HepG2 (cell line): ENCODE results near the gene PHACTR1. TPM values are rescaled to one million over a fixed set of nuclear protein-coding genes. Genes with fewer than 3 reads are reported as not detected.

ENCODE experiments used
- ATAC-seq: fragments of 200-7000 bp; cut with Tn5 transposase; 3 replicates; pipeline ENCODE4 v1.9.1; 2020; ENCODE audit warnings: mild to moderate bottlenecking, moderate library complexity
- BruUV-seq: library from RNA; stranded (reverse); fragments of 400-500 nt; replicated peaks from 2 replicates; lab custom pipeline; 2021; lab: Mats Ljungman, UMichigan
- CTCF ChIA-PET: fragments of 300-600 bp; formaldehyde crosslinking; extraction: SDS; loops from one replicate; lab custom pipeline; 2021; ENCODE audit warnings: low total read pairs, inconsistent platforms, low intra/inter-chr PET ratio; lab: Yijun Ruan, JAX
- POLR2A ChIA-PET: fragments of 350-600 bp; sonication (Branson Sonifier 250); formaldehyde crosslinking; loops from one replicate; lab custom pipeline; 2020; ENCODE audit warnings: antibody characterized with exemption, inconsistent platforms; lab: Yijun Ruan, JAX
- DNase-seq: peaks from one replicate; pipeline ENCODE4 v3.0.0-alpha.2; 2015; ENCODE audit warnings: low spot score
- FAIRE-seq: peaks from 3 replicates; lab custom pipeline; 2011; peaks lifted over from hg19 to GRCh38; lab: Jason Lieb, UNC
- H2AFZ ChIP-seq: one replicate; pipeline ENCODE4 v1.6.1; 2011; ENCODE audit warnings: low read length, inconsistent platforms
- H3K27ac ChIP-seq: fragments of 300-600 bp; 3 replicates; pipeline ENCODE4 v1.8.0; 2011; ENCODE audit warnings: mixed run types, mild to moderate bottlenecking, mixed read lengths, low read length, inconsistent platforms; ENCODE audit not compliant: insufficient read depth; ENCODE audit errors: extremely low read length
- H3K27me3 ChIP-seq, 2 experiments: fragments of 200-600 bp in 1 of 2; 2 replicates in 1 of 2; 3 replicates in 1 of 2; pipeline versions ENCODE4 v1.6.0 to v1.8.0; 2011; ENCODE audit warnings: low read length in 2 of 2, mild to moderate bottlenecking in 2 of 2, moderate library complexity in 2 of 2, inconsistent platforms in 1 of 2; ENCODE audit not compliant: insufficient read depth in 2 of 2, control insufficient read depth in 1 of 2
- H3K36me3 ChIP-seq, 2 experiments: fragments of 200-600 bp in 1 of 2; replicated peaks in 1 of 2; 2 replicates in 1 of 2; 3 replicates in 1 of 2; pipeline versions ENCODE4 v1.5.1 to v1.8.0; 2011; ENCODE audit warnings: low read length in 2 of 2, inconsistent platforms in 1 of 2; ENCODE audit not compliant: insufficient read depth in 2 of 2, control insufficient read depth in 1 of 2
- H3K4me1 ChIP-seq: 2 replicates; pipeline ENCODE4 v1.5.1; 2012; ENCODE audit warnings: low read length, inconsistent platforms; ENCODE audit not compliant: insufficient read depth
- H3K4me2 ChIP-seq: 2 replicates; pipeline ENCODE4 v1.6.0; 2011; ENCODE audit warnings: low read depth, low read length, inconsistent platforms
- H3K4me3 ChIP-seq, 3 experiments: fragments of 200-600 bp in 1 of 3; sonication (generic), shearing (Covaris generic) in 1 of 3; replicated peaks in 1 of 3; 2 replicates each; pipeline ENCODE4 v1.5.1; 2011 to 2016; ENCODE audit warnings: low read length in 3 of 3, inconsistent platforms in 2 of 3, low read depth in 2 of 3, mild to moderate bottlenecking in 2 of 3, control low read depth in 1 of 3, mixed read lengths in 1 of 3; ENCODE audit not compliant: insufficient read depth in 1 of 3
- H3K79me2 ChIP-seq: one replicate; pipeline ENCODE4 v1.6.1; 2011; ENCODE audit warnings: low read length, inconsistent platforms; ENCODE audit not compliant: insufficient read depth
- H3K9ac ChIP-seq: 2 replicates; pipeline ENCODE4 v1.6.0; 2011; ENCODE audit warnings: mild to moderate bottlenecking, low read depth, low read length, inconsistent platforms; ENCODE audit not compliant: insufficient read depth
- H3K9me3 ChIP-seq: 2 replicates; pipeline ENCODE4 v1.5.1; 2012; ENCODE audit warnings: mild to moderate bottlenecking, low read length
- H4K20me1 ChIP-seq: 2 replicates; pipeline ENCODE4 v1.6.0; 2011; ENCODE audit warnings: inconsistent platforms, mild to moderate bottlenecking, low read length, moderate library complexity; ENCODE audit not compliant: insufficient read depth
- ADNP ChIP-seq: sonication (generic); formaldehyde crosslinking; IDR thresholded peaks from 2 replicates; pipeline ENCODE4 v1.4.0; 2020; ENCODE audit warnings: missing genetic modification reagents
- CBX5 ChIP-seq: sonication (generic); formaldehyde crosslinking; IDR thresholded peaks from 2 replicates; pipeline ENCODE4 v1.4.0; 2020; ENCODE audit warnings: missing genetic modification reagents, borderline replicate concordance
- KLF15 ChIP-seq: sonication (generic); formaldehyde crosslinking; IDR thresholded peaks from 2 replicates; pipeline ENCODE4 v1.8.1; 2023; ENCODE audit warnings: borderline replicate concordance, mild to moderate bottlenecking, inconsistent platforms, missing genetic modification reagents, mixed read lengths
- MAZ ChIP-seq, 2 experiments: sonication (generic) in 1 of 2; formaldehyde crosslinking in 1 of 2; IDR thresholded peaks; 2 replicates each; pipeline versions ENCODE4 v1.5.0 to v1.6.1; 2012 to 2020; ENCODE audit warnings: low read depth in 2 of 2, mild to moderate bottlenecking in 2 of 2, borderline replicate concordance in 1 of 2, improper control_type of control experiment in 1 of 2, low read length in 1 of 2, missing genetic modification reagents in 1 of 2, moderate library complexity in 1 of 2
- MTF2 ChIP-seq: sonication (generic); formaldehyde crosslinking; IDR thresholded peaks from 2 replicates; pipeline ENCODE4 v1.5.0; 2020; ENCODE audit warnings: missing genetic modification reagents, borderline replicate concordance
- NCOA2 ChIP-seq: sonication (generic); formaldehyde crosslinking; IDR thresholded peaks from 2 replicates; pipeline ENCODE4 v1.8.0; 2022; ENCODE audit warnings: inconsistent platforms
- SCMH1 ChIP-seq: sonication (generic); formaldehyde crosslinking; IDR thresholded peaks from 2 replicates; pipeline ENCODE4 v1.9.0; 2021; ENCODE audit warnings: missing genetic modification reagents, mild to moderate bottlenecking, borderline replicate concordance
- TBP ChIP-seq: sonication (generic); formaldehyde crosslinking; IDR thresholded peaks from 2 replicates; pipeline ENCODE4 v1.5.0; 2020; ENCODE audit warnings: missing genetic modification reagents
- ZFP1 ChIP-seq: IDR thresholded peaks from 2 replicates; pipeline ENCODE4 v1.6.1; 2016
- ZFP41 ChIP-seq: sonication (generic); formaldehyde crosslinking; IDR thresholded peaks from 2 replicates; pipeline ENCODE4 v1.4.0; 2020; ENCODE audit warnings: mild to moderate bottlenecking, missing genetic modification reagents, borderline replicate concordance
- ZNF460 ChIP-seq: sonication (generic); formaldehyde crosslinking; IDR thresholded peaks from 2 replicates; pipeline ENCODE4 v1.5.1; 2020; ENCODE audit warnings: missing genetic modification reagents, mild to moderate bottlenecking, borderline replicate concordance
- ZNF660 ChIP-seq: sonication (generic); formaldehyde crosslinking; IDR thresholded peaks from 2 replicates; pipeline ENCODE4 v1.5.1; 2020; ENCODE audit warnings: mild to moderate bottlenecking, low read depth, missing genetic modification reagents, borderline replicate concordance
- ZNF670 ChIP-seq: sonication (generic); formaldehyde crosslinking; IDR thresholded peaks from 2 replicates; pipeline ENCODE4 v1.8.0; 2022; ENCODE audit warnings: mild to moderate bottlenecking, missing genetic modification reagents, borderline replicate concordance
- ZNF780A ChIP-seq: sonication (generic); formaldehyde crosslinking; IDR thresholded peaks from 2 replicates; pipeline ENCODE4 v1.8.0; 2022; ENCODE audit warnings: mild to moderate bottlenecking, missing genetic modification reagents, moderate library complexity
- ZSCAN30 ChIP-seq: sonication (generic); formaldehyde crosslinking; IDR thresholded peaks from 2 replicates; pipeline ENCODE4 v1.5.0; 2020; ENCODE audit warnings: mild to moderate bottlenecking, missing genetic modification reagents
- WGBS: methylation state at CpG from one replicate; pipeline ENCODE4 v1.1.6; 2017; ENCODE audit warnings: low lambda C conversion rate; 5-methylcytosine and 5-hydroxymethylcytosine counted together
- in situ Hi-C: cut with HindIII; loops from 2 replicates; pipeline ENCODE4 v1.10.0; 2017; ENCODE audit warnings: low pct_unique_long_range_greater_than_20kb; ENCODE audit not compliant: extremely low pct_ligation_motif_present
- intact Hi-C: fragments of 100-400 bp; cut with micrococcal nuclease; formaldehyde crosslinking; loops from one replicate; pipeline ENCODE4 v1.10.0; 2022; ENCODE audit not compliant: unreplicated experiment
- polyA plus RNA-seq, 8 experiments: library from polyadenylated mRNA; depleted of rRNA in 3 of 8; stranded (reverse) in 7 of 8; unstranded in 1 of 8; fragments of >200 nt; fragmentation: Illumina TruSeq in 4 of 8; extraction: Trizol in 4 of 8; gene quantifications; 2 replicates each; pipeline versions ENCODE4 v1.2.1 to v1.2.3, GENCODE V29; 2011 to 2016; ENCODE audit warnings: low read depth in 4 of 8, missing spikeins in 1 of 8, mixed read lengths in 1 of 8; ENCODE audit not compliant: insufficient read depth in 1 of 8
- total RNA-seq, 5 experiments: library from RNA; depleted of rRNA; stranded (reverse); fragments of >200 nt; fragmentation: Illumina TruSeq; extraction: Trizol; gene quantifications; 2 replicates each; pipeline ENCODE4 v1.2.3, GENCODE V29; 2016; ENCODE audit warnings: low read depth in 1 of 5

PHACTR1 gene
- total and polyA plus RNA-seq, 2 of the 13 experiments (the other 11 are each of a cell fraction or from before 2014, with no cell fraction given), result 0.09 TPM; not detected in 1

DNA sequence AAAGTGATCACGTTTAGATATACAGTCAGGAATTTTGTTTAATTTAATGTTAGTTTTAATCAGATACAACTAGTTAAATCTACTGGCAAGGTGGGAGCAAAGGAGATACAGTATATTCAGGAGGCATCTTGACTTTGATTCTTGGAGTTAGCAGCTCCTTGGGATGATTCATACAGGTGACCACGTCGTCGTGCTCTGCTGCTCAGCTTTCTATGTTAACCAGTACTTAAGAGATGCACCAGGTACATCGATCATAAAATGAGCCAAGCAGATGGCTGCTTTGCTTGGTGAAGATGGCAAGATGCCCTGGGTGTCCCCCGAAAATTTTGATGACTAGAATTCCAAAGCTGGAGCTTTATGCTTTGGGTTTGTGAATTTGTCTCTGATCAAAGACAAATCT, 547.1 kb downstream of the PHACTR1 start:
- ATAC-seq, result no peak
- H3K79me2 ChIP-seq, result no peaks in the 10 kb centered on the region
- H3K9ac ChIP-seq, result no peak overlapping the region
- no peak for FAIRE-seq
- no TSS peak for BruUV-seq
- no peak overlapping the region for H2AFZ ChIP-seq
- H3K27ac ChIP-seq, result no peak overlapping the region
- no peak for TF ChIP-seq MAZ (IDR thresholded peaks at IDR 0.05; ENCODE audit: borderline replicate concordance, low read depth, low read length)
- TF ChIP-seq MAZ (CRISPR knock-in tag; IDR thresholded peaks at IDR 0.05; ENCODE audit: low read depth), result no peak
- TF ChIP-seq ZNF660 (CRISPR knock-in tag), result no peak
- no peak for TF ChIP-seq ADNP (CRISPR knock-in tag)
- no peak for TF ChIP-seq ZFP41 (CRISPR knock-in tag)
- TF ChIP-seq MTF2 (CRISPR knock-in tag), result no peak
- no peak for TF ChIP-seq ZFP1 (CRISPR knock-in tag)
- no peak for TF ChIP-seq ZNF460 (CRISPR knock-in tag)
- no peak for TF ChIP-seq ZNF670 (CRISPR knock-in tag)
- TF ChIP-seq SCMH1 (CRISPR knock-in tag), result no peak
- TF ChIP-seq, all 625 proteins: peak for 0
- no peak for DNase-seq
- Histone ChIP-seq H3K4me2 (no peak overlapping the region), H3K4me3 (no peak overlapping the region), H3K27me3 (no peaks in the 10 kb centered on the region), H3K4me1 (no peaks in the 10 kb centered on the region), H3K36me3 (no peaks in the 10 kb centered on the region), H3K9me3 (no peaks in the 10 kb centered on the region), H4K20me1 (no peaks in the 10 kb centered on the region)
- 51% methylated on average over 6 of the region's 6 CpGs for WGBS
- in situ Hi-C loops (no loop called here), intact Hi-C loops (no loop called here)
- POLR2A ChIA-PET, result no interaction called here
- CTCF ChIA-PET, result no interaction called here

- no peak overlapping the region for H3K27ac ChIP-seq
- no peak overlapping the region for H3K9ac ChIP-seq
- intact Hi-C loops, result no loop called here
- H3K9me3 ChIP-seq, result no peaks in the 10 kb centered on the region
- H2AFZ ChIP-seq, result no peak overlapping the region
- no peak for TF ChIP-seq CBX5
- no peak for TF ChIP-seq ZSCAN30 (CRISPR knock-in tag)
- no peak for TF ChIP-seq TBP (CRISPR knock-in tag)
- TF ChIP-seq ZNF780A (CRISPR knock-in tag), result no peak
- TF ChIP-seq NCOA2 (CRISPR knock-in tag), result no peak
- TF ChIP-seq KLF15 (CRISPR knock-in tag), result no peak
- H4K20me1 ChIP-seq, result no peaks in the 10 kb centered on the region
- no peak for ATAC-seq
- CTCF ChIA-PET, result no interaction called here
- DNase-seq, result no peak
- in situ Hi-C loops, result no loop called here
- POLR2A ChIA-PET, result no interaction called here
- no TSS peak for BruUV-seq
- no peak overlapping the region for H3K4me2 ChIP-seq
- no peaks in the 10 kb centered on the region for H3K27me3 ChIP-seq
- no peaks in the 10 kb centered on the region for H3K36me3 ChIP-seq
- no peak for FAIRE-seq
- H3K4me1 ChIP-seq, result peaks cover 10% of the 10 kb centered on the region
- no peaks in the 10 kb centered on the region for H3K79me2 ChIP-seq
- no peak overlapping the region for H3K4me3 ChIP-seq
- 35% methylated on average over 2 of the region's 2 CpGs for WGBS
Observed at GRCh38 chr6:13267142-13267651, 550.6 kb downstream of the PHACTR1 start.
